AG09319 (cell line): ENCODE results near the gene LHX1.

Source experiments
- DNase-seq: peaks from one replicate; pipeline ENCODE4 v3.0.0-alpha.2; 2010; ENCODE audit warnings: low read depth; ENCODE audit errors: extremely low read depth
- CTCF ChIP-seq: IDR thresholded peaks from 2 replicates; pipeline ENCODE4 v1.5.1; 2011; ENCODE audit warnings: low read depth, mild to moderate bottlenecking, inconsistent platforms, low read length, moderate library complexity

LHX1 gene

DNA sequence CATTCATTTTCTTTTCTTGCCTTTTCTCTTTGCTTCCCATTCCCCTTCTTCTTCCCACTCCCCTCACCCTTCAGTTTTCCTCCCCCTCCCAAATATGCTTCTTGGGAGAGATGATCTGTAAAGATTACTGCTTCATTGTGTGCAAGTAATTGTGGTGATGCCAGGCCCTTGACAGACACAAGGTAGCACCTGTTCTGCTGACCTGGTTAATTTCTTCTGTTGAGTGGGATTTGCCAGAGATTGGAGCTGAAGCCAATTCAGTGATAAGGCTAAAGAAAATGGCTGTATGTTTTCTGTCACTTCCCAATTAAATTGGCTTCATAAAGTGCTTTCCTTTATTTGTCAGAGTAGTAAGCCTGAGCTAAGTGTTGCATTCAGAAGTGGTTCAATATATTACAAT lies 56.0 kb downstream of the LHX1 start:
- TF ChIP-seq CTCF = no peak
- DNase-seq = no peak
